Stimulated activated CD8-positive, alpha-beta memory T cell treated with anti-CD3 and anti-CD28 coated beads, Interleukin-7, amount 100 ng/mL, for 24 hours (primary cell): Measurements from ENCODE around the gene RIPOR2.
"Not testable (repeated sequence)": the region's sequence is repeated elsewhere in the genome, so short reads cannot be mapped to it uniquely, and the experiment has no call there.

Experiments used
- DNase-seq: peaks from one replicate; pipeline ENCODE4 v3.0.0-alpha.2; 2020; ENCODE audit warnings: low read depth

RIPOR2 gene

DNA sequence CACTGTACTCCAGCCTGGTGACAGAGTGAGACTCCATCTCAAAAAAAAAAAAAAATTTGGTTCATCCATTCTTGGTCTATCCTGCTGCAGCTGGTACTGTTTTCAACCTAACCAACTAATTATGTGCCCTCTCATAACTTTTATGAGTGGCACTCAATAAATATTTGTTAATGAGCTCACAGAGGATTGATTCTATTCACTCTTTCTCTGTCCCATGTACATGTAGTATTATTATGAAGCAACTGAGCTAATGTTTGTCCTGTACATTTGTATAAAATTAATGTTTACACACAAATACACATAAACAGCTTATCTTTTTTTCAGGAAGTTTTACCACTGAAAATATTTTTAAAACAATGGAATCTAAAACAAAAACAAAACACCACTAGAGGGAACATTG, 10.1 kb downstream of the RIPOR2 start:
- no peak for DNase-seq

DNA sequence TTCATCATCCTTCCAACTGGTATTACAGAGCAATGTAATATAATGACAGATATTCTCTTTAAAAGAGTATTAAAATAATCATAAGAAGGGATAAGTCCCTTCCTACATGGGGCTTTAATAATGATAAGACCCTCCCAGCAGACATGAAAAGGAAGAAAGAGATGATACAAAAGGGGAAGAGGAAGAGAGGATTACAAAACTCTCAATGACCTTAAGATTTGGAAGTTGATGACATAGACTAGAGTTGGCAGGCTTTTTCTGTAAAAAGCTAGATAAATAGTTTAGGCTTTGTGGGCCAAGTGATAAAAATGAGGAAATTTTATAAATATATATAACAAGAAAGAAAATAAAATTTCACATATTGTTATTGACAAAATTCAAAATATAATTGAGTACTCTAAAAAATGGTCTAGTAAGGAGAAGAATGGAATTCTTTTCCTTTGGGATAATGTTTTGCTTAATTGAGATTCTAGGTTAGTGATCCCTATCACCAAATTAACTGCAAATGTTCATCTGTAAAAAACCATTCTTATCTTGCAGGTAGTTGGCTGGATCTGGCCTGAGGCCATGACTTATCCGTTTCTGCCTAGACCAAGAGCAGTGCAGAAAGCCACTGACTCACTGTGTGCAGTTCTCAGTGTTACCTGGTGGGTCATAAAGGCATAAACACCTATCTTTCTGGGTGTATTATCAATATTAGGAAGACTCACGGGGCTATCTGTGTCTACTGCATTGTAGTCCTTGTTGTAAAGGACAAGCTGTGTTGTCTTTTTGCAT, 11.0 kb downstream of the RIPOR2 start:
- DNase-seq = no peak

GRCh38 chr6:24923885-24924401, 11.8 kb downstream of the RIPOR2 start:
- no peak for DNase-seq

- DNase-seq = no peak
These were observed 12.9 kb downstream of the RIPOR2 start for GRCh38 chr6:24922814-24923213.

GRCh38 chr6:24922170-24922569, 13.6 kb downstream of the RIPOR2 start:
- no peak for DNase-seq

DNA sequence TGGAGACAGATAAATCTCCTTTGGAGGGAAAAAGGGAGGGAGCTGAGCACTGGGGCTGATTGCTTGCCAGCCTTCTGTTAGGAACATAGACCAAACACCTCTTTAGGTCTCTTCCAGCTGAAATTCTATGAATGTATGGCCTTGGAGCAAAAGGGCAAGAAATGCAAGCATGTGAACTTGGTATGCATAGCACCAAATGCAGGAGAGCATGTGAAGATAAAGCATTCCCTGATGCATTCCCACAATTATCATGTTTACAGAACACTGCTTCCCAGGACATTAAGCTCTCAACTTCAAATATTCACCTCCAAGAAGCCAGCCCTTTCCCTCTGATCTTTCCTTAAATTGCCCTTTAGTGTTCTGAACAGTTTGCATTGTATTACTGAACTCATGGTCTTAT, 15.6 kb downstream of the RIPOR2 start:
- no peak for DNase-seq

DNA sequence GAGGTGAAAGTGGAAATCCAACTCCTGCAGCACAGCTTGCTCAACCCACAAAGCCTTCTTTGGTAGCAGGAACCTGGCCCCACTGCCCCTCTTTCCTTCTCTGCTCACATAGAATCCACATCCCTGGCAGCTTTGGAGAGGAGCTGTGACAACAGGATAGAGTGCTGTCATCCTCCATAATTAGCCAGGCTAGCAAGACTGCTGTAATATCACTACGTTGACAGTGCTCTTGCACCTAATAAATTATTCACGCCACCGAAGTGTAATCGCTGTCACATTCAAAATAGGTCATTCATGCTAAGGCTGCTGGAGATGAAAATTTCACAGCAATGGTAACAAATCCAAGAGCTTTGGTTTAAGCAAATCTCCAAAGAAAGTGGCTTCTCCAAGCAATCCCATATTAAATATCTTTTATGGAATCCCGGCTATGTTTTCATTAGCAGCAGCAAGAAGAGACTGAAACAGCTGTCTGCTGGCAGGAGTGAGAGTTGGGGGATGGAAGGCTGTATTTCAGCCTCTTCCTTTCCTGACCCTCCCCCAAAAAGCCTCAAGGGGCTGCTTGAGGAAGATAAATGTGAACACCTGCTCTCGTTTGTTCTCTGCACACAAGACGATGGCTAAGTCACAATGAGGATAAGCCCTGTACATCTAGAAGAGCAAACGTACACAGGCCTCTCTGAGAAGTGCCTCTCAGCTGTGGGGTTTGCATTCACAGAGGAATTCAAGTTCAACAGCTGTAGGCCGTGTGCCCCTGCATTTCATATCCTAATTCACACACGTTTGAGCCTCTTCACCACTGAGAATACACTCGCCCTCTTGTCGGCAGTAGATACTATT, 16.5 kb downstream of the RIPOR2 start:
- no peak for DNase-seq

- DNase-seq = no peak
These were observed 17.1 kb downstream of the RIPOR2 start for GRCh38 chr6:24918641-24919055.

DNA sequence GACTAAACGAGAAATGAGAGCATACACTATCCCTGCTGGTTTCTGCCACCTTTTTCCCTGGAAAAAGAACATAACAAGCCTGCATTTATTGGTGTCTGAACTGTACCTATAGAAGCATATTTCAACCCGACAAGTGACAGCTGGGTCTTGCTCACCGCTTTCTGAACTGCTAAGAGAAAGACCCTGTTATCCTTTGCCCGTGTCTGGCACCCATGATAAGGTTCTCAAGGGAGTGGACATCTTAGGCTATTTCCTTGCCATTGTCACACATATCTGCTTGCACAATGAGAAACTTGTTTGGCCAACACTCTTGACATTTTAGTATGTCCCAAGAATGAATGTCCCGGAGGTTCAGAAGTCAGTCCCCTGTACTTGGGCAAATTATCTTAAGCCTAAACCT, 19.3 kb downstream of the RIPOR2 start:
- no peak for DNase-seq

- no peak for DNase-seq
These were observed 20.1 kb downstream of the RIPOR2 start for GRCh38 chr6:24915641-24916040.

GRCh38 chr6:24914082-24914481, 21.7 kb downstream of the RIPOR2 start:
- DNase-seq = not testable (repeated sequence)

- DNase-seq = no peak
These were observed 23.9 kb downstream of the RIPOR2 start for GRCh38 chr6:24911796-24912382.

GRCh38 chr6:24910961-24911725, 24.6 kb downstream of the RIPOR2 start:
- DNase-seq = no peak

DNA sequence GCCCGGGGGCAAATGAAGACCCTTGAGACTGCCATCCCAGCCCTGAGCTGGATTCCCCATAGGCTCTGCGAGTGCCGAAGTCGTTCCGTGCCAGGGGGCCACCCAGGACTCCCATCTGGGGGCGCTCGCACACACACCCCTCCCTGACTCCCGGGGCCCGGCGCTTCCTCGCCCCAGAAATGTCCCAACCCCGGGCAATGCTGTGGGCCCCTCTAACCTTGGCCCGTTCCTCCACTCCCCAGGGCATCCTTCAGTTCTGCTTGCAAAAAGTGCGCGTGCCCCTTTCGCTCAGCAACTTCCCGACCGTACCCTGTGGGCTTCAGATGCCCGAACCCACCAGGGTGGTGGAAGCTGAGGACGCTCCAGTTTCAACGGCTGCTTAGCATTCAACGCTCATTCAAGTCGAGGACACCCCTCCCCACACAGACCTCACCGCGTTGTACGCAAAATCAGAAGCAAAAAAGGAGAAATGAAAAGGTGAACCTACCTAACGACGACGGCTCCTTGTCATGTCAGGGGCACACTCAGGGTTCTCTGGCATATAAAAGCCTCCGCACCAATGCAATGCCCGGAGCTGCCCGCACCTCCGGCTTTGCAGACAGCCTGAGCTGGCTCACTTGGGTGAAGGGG, 25.3 kb downstream of the RIPOR2 start:
- no peak for DNase-seq

- no peak for DNase-seq
These were observed 26.2 kb downstream of the RIPOR2 start for GRCh38 chr6:24909241-24910216.

- no peak for DNase-seq
These were observed 27.1 kb downstream of the RIPOR2 start for GRCh38 chr6:24908650-24909035.

DNA sequence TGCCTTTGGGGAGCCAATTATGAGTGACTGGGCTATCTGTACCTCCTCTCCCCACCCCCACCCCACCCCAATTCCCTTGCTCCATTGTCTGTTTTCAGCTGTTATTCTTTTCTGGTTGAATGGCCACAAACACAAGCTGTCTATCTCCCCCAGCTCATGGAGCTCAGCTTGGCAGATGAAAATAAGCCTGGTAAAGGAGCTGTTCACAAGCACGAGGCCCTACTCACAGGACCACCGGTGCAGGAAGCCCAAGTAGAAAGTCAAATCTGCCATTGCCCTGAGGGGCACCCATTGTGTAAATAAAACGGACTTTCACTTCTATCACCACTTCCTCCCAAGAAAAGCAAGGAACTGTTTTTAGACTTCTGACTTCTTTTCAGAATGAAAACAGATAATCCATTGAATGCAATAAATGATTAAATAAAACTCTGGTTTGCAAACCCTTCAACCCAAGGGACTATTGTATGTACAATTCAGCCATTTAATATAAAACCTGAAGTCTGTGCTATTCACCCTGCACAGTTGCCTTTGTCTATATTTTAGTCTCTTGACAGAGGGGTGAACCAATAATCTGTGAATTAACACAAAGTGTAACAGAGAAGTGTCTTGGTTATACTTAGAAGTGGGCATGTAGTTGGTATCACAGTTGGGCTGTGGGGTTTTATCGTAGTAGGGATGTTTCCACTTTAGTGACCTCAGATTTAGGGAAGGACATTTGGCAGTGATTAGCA, 27.7 kb downstream of the RIPOR2 start:
- DNase-seq = no peak

DNA sequence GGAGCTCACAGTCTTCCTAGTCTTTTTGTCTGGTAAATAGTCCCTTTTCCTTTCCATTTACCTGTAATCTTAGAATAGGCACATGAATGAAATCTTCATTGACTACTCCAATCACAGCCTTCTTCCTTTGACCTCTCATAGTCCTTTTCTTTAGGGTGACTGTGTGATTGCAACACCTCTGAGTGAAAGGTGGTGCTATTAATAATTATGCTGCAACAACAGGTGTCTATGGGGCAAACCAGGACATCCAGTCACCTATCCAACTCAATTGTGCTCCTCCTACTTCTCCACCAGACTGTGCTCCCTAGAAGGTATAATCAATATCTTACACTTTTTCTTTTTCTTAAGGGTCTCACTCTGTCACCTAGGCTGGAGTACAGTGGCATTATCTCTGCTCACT, 29.4 kb downstream of the RIPOR2 start:
- no peak for DNase-seq

- DNase-seq = no peak
These were observed 30.3 kb downstream of the RIPOR2 start for GRCh38 chr6:24905483-24905882.

- DNase-seq = no peak
These were observed 32.1 kb downstream of the RIPOR2 start for GRCh38 chr6:24903681-24904080.
